Uterus (tissue), 2 donors: ENCODE results near the gene FAM120A.

Source experiments
- CTCF ChIP-seq, 4 experiments: fragments of 200-600 bp in 2 of 4; fragments of 450-650 bp in 2 of 4; sonication (generic) in 2 of 4; IDR thresholded peaks; one replicate each; pipeline ENCODE4 v1.5.1; 2016 to 2019; ENCODE audit warnings: antibody characterized with exemption in 4 of 4, mild to moderate bottlenecking in 2 of 4, moderate library complexity in 1 of 4
- POLR2A ChIP-seq, 2 donors: fragments of 450-650 bp; IDR thresholded peaks; one replicate each; pipeline ENCODE4 v1.6.1; 2016; ENCODE audit warnings: antibody characterized with exemption in 2 of 2, mild to moderate bottlenecking in 1 of 2, moderate library complexity in 1 of 2

- TF ChIP-seq POLR2A (IDR thresholded peaks at IDR 0.05) (no peak), CTCF (IDR thresholded peaks at IDR 0.05) (no peak)
Observed at GRCh38 chr9:93572221-93572620, 120.7 kb downstream of the FAM120A start.
